Prostate gland (tissue), 2 donors: Measurements from ENCODE around the gene FTCD. TPM values are rescaled to one million over a fixed set of nuclear protein-coding genes. Genes with fewer than 3 reads are reported as not detected.

Experiments
- DNase-seq: peaks from one replicate; pipeline ENCODE4 v3.0.0-alpha.2; 2019; ENCODE audit warnings: low spot score
- H3K27ac ChIP-seq, 2 donors: fragments of 200-600 bp; sonication (generic); 2 replicates each; pipeline ENCODE4 v1.5.1; 2017 to 2019
- H3K27me3 ChIP-seq: fragments of 200-600 bp; sonication (generic); replicated peaks from 2 replicates; pipeline ENCODE4 v1.5.1; 2019; ENCODE audit not compliant: insufficient read depth
- H3K36me3 ChIP-seq, 2 donors: fragments of 200-600 bp; sonication (generic); 1 replicate in 1 of 2; 2 replicates in 1 of 2; pipeline versions ENCODE4 v1.5.1 to v1.8.1; 2017 to 2019
- H3K4me1 ChIP-seq: fragments of 200-600 bp; sonication (generic); replicated peaks from 2 replicates; pipeline ENCODE4 v1.5.1; 2019
- H3K4me3 ChIP-seq, 2 donors: fragments of 200-600 bp; sonication (generic); 2 replicates each; pipeline ENCODE4 v1.5.1; 2017 to 2019
- H3K9me3 ChIP-seq: fragments of 200-600 bp; sonication (generic); 2 replicates; pipeline ENCODE4 v1.5.1; 2017
- POLR2A ChIP-seq: fragments of 450-650 bp; IDR thresholded peaks from one replicate; pipeline ENCODE4 v1.6.1; 2016; ENCODE audit warnings: antibody characterized with exemption, mild to moderate bottlenecking
- POLR2AphosphoS5 ChIP-seq: sonication (generic); formaldehyde crosslinking; IDR thresholded peaks from one replicate; pipeline ENCODE4 v1.6.1; 2017; ENCODE audit warnings: antibody characterized with exemption
- WGBS: methylation state at CpG from one replicate; pipeline ENCODE4 v1.1.5; 2018; 5-methylcytosine and 5-hydroxymethylcytosine counted together
- intact Hi-C: fragments of 100-400 bp; cut with DNase I; formaldehyde crosslinking; loops from one replicate; pipeline ENCODE4 v1.14.2; 2022
- total RNA-seq, 2 donors: library from RNA; depleted of rRNA; stranded (reverse); fragments of >200 nt; gene quantifications; one replicate each; pipeline ENCODE4 v1.1.0, GENCODE V29; 2016
- TF ChIP-seq, protein P1 (sequence below), 4 experiments: fragments of 200-600 bp in 2 of 4; fragments of 450-650 bp in 2 of 4; sonication (generic) in 2 of 4; IDR thresholded peaks; 1 replicate in 3 of 4; 2 replicates in 1 of 4; pipeline ENCODE4 v1.5.1; 2016 to 2019; ENCODE audit warnings: antibody characterized with exemption in 4 of 4, mild to moderate bottlenecking in 2 of 4, moderate library complexity in 2 of 4

The FTCD gene
- total RNA-seq, 2 donors from 2014 or later = 1.4 to 19.0 TPM

DNA sequence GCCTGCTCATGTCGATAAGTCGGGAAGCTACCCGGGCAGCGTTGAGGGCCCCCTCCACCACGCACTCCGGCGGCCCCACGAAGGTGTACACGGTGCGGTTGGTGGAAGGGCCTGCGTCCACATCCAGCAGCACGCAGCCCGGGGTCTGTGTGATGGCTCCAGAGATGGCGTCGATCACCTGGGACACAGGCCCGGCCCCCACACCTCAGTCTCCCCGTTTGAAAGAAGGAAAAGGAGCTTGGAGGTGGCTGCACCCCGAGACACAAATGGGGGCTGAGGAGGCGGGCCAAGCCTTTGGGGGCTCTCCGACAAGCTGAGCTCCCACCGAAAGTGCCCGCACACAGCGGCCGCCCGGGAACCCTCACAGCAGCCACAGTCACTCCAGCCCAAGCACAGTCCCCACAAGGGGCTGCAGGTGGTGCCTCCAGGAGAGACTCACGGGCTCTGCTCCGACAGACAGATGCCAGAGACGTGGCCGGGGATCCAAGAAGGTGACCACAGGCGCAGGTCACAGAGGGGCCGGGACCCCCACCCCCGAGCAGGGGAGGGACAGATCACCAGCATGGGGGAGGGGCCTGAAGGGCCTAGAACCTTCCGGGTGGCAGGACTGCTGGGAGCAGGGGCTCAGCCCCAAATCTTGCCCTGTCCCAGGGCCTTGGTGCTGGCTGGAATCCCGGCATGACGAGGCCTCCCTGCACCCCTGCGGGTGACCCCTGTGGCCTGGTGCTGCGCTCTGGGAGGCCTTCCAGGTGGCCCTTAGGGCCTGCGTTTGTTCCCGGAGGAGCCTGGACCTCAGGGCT, 1.0 kb downstream of the FTCD start:
- Histone ChIP-seq H3K4me1 (no peaks in the 10 kb centered on the region), H3K4me3 (no peak overlapping the region), H3K27ac (peak overlapping the region; percentile 64 to 92), H3K9me3 (no peaks in the 10 kb centered on the region), H3K36me3 (no peaks in the 10 kb centered on the region), H3K27me3 (no peaks in the 10 kb centered on the region)
- DNase-seq = no peak
- WGBS = 94% methylated on average over 37 of the region's 39 CpGs
- TF ChIP-seq POLR2AphosphoS5 (no peak), POLR2A (no peak)
- TF ChIP-seq, protein P1, sequence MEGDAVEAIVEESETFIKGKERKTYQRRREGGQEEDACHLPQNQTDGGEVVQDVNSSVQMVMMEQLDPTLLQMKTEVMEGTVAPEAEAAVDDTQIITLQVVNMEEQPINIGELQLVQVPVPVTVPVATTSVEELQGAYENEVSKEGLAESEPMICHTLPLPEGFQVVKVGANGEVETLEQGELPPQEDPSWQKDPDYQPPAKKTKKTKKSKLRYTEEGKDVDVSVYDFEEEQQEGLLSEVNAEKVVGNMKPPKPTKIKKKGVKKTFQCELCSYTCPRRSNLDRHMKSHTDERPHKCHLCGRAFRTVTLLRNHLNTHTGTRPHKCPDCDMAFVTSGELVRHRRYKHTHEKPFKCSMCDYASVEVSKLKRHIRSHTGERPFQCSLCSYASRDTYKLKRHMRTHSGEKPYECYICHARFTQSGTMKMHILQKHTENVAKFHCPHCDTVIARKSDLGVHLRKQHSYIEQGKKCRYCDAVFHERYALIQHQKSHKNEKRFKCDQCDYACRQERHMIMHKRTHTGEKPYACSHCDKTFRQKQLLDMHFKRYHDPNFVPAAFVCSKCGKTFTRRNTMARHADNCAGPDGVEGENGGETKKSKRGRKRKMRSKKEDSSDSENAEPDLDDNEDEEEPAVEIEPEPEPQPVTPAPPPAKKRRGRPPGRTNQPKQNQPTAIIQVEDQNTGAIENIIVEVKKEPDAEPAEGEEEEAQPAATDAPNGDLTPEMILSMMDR (IDR thresholded peaks at IDR 0.05) = no peak
- intact Hi-C loops = loop anchor here (10.0 kb wide), 1 partner anchor 170 kb away; the partner anchor contains the start of genes C21orf58 and PCNT

DNA sequence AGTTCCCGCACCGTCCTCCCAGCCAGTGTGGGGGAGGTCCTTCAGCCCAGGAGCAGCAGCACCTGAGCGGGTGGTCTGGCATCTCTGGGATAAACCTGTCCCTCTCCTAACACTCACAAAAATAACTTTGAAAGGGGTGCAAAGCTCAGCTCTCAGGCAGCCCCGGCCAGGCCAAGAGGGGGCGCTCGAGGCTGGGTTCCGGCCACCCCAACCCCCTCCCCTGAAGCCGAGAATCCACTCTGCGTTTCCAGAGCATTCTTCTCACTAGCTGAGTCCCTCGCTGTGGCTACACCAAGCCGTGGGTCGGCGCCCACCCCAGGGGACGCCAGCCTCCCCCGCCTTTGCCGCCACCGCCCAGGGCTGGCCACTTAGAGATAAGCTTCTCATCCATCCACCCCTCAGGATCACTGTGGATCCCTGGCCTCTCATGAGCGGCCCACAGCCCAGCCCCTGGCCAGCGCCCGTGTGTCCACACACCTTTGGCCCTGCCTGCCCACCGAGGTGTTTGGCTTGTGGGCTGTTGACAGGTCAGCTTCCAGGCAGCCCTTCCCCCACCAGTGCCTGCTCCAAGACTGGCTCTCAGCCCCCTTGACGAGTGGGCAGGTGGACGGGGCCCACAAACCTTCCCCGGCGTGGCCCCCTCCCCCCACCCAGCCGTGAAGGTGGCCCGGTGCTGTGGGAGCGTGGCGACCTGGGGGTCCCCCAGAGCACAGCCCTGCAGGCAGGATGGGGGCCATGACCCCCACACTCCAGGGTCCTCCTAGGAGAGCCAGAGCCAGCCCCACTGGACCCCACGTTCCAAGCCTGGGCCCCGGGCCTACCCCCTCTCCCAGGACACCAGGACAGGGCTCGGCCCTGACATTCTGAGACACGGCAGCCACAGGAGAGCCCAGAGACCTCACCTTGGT, 1.9 kb downstream of the FTCD start:
- intact Hi-C loops = loop anchor here (10.0 kb wide), 1 partner anchor 171 kb away; the partner anchor contains the start of genes C21orf58 and PCNT
- TF ChIP-seq, protein P1 (IDR thresholded peaks at IDR 0.05) = peak; percentile 58 to 84 (median 72)
- TF ChIP-seq POLR2A (no peak), POLR2AphosphoS5 (peak; percentile 81)
- peak; percentile 58 for DNase-seq

DNA sequence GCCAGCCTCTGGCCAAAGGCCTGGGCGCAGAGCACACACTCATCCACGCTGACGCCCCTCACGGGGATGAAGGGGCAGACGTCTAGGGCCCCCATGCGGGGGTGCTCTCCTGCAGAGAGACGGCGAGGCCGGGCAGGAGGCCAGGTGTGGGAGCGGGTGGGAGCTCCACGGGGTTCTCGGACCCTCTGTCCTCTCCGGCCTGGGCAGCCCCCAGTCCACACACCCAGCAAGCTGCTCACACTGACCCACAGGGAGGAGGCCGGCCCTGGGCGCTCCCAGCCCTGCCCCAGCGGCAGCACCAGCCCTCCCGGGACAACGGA, 2.5 kb downstream of the FTCD start:
- Histone ChIP-seq H3K9me3 (no peaks in the 10 kb centered on the region), H3K4me3 (peak overlapping the region in 1 of 2 donors; percentile 13), H3K4me1 (no peaks in the 10 kb centered on the region), H3K27me3 (no peaks in the 10 kb centered on the region), H3K36me3 (no peaks in the 10 kb centered on the region), H3K27ac (peak overlapping the region; percentile 64 to 92)
- DNase-seq = no peak
- intact Hi-C loops = loop anchor here (10.0 kb wide), 1 partner anchor 172 kb away; the partner anchor contains the start of genes C21orf58 and PCNT
- TF ChIP-seq, protein P1 (IDR thresholded peaks at IDR 0.05) = no peak
- TF ChIP-seq POLR2AphosphoS5 (no peak), POLR2A (no peak)
- 28% methylated on average over 18 of the region's 18 CpGs for WGBS

More for the DNA sequence above, 1.9 kb downstream of the FTCD start:
- WGBS = 34% methylated on average over 23 of the region's 33 CpGs
- Histone ChIP-seq H3K36me3 (no peaks in the 10 kb centered on the region), H3K27ac (peak overlapping the region; percentile 64 to 92), H3K9me3 (no peaks in the 10 kb centered on the region), H3K4me3 (peak overlapping the region; percentile 1 to 13), H3K4me1 (no peaks in the 10 kb centered on the region), H3K27me3 (no peaks in the 10 kb centered on the region)

DNA sequence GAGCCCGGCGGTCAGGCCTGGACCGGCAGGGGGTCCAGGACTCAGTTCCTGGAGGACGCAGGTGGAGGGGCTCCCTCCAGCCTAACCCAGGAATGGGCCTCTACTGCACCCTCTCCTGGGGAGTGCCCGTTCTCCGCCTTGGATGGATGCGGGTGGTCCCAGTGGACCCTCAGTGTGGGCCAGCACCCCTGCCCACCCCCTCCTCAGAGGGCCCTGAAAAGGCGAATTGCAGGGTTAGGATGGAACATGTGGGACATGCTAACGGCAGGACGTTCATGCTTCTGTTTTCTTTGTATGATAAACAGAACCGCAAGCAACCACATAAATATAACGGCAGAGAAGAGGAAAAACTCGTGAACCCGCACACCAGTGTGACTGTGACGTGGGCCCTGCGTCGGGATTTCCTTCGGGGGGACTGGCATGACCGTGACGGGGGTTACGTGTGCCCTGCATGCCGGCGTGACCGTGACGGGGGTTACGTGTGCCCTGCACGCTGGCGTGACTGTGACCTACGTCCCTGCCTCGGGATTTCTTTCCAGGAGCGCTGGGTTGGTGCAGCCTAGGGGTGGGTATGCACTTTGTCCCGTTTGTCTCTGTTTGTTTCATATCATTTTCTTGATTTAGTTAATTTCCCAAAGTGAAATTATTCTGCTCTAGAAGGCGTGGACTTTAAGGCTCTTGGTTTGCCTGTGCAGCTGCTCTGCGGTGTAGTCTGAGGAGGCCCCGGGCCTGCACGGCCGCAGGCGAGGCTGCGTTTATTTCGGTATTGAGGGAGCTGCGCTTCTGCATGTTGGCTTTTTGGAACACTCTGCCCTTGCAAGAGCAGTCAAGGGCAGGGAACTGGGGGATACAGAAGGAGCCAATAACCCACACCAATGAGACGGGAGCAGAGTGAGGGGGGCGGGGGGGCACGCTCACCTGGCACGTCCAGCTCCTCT, 3.1 kb downstream of the FTCD start:
- intact Hi-C loops = loop anchor here (10.0 kb wide), 1 partner anchor 173 kb away; the partner anchor contains the start of genes C21orf58 and PCNT
- Histone ChIP-seq H3K9me3 (no peaks in the 10 kb centered on the region), H3K27ac (peak overlapping the region; percentile 64 to 92), H3K4me1 (no peaks in the 10 kb centered on the region), H3K36me3 (no peaks in the 10 kb centered on the region), H3K27me3 (no peaks in the 10 kb centered on the region), H3K4me3 (peak overlapping the region in 1 of 2 donors; percentile 13)
- no peak for DNase-seq
- 91% methylated on average over 40 of the region's 45 CpGs for WGBS
- TF ChIP-seq POLR2A (no peak), POLR2AphosphoS5 (no peak)
- TF ChIP-seq, protein P1 (IDR thresholded peaks at IDR 0.05) = no peak
